ENCODE results near the gene KANK2. TPM values are rescaled to one million over a fixed set of nuclear protein-coding genes. Genes with fewer than 3 reads are reported as not detected.
A peak's percentile ranks its signal among the peaks of the same experiment; 100 is the strongest.

Gene KANK2
- total and polyA plus RNA-seq, 8 donors: 179 to 286 (median 254) TPM

DNA sequence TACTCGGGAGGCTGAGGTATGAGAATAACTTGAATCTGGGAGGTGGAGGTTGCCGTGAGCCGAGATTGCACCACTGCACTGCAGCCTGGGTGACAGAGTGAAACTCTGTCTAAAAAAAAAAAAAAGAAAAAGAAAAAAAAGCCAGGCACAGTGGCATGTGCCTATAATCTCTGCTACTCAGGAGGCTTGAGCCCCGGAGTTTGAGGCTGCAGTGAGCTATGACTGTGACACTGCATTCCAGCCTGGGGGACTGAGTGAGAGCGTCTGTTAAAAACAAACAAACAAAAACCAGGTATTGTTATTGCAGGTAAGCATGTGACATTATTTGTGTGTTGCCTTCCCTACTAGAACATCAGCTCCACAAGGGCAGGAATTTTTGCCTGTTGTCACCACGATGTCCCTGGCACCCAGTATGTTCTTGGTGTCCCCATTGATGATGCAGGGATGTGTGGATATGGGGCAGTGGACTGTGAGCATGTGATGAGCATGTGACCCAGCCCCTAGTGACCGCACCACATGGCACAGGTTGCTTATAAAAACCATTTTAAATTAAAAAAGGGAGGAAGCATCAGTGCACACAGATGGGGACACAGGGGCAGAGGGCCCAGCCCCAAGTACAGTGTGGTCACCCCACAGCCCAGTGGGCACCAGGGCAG, 1.6 kb upstream of the KANK2 start:
- peaks cover 0 to 26% of the 10 kb centered on the region in 2 donors for H3K36me3 ChIP-seq
- TF ChIP-seq, protein P1, sequence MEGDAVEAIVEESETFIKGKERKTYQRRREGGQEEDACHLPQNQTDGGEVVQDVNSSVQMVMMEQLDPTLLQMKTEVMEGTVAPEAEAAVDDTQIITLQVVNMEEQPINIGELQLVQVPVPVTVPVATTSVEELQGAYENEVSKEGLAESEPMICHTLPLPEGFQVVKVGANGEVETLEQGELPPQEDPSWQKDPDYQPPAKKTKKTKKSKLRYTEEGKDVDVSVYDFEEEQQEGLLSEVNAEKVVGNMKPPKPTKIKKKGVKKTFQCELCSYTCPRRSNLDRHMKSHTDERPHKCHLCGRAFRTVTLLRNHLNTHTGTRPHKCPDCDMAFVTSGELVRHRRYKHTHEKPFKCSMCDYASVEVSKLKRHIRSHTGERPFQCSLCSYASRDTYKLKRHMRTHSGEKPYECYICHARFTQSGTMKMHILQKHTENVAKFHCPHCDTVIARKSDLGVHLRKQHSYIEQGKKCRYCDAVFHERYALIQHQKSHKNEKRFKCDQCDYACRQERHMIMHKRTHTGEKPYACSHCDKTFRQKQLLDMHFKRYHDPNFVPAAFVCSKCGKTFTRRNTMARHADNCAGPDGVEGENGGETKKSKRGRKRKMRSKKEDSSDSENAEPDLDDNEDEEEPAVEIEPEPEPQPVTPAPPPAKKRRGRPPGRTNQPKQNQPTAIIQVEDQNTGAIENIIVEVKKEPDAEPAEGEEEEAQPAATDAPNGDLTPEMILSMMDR (IDR thresholded peaks at IDR 0.05): no peak
- H3K27me3 ChIP-seq: peaks cover 0 to 10% of the 10 kb centered on the region in 2 donors
- no peaks in the 10 kb centered on the region for H3K9me3 ChIP-seq
- no peak for DNase-seq
- no peak for ATAC-seq
- peak overlapping the region; percentile 38 to 81 for H3K27ac ChIP-seq
- no peak overlapping the region for H3K4me3 ChIP-seq
- intact Hi-C loops (cut with DNase I): loop anchor here in 1 of 2 donors (10.0 kb wide), 1 partner anchor 54 kb away; no protein-coding TSS in a partner anchor
- H3K4me1 ChIP-seq: peaks cover 14 to 42% of the 10 kb centered on the region in 2 donors

DNA sequence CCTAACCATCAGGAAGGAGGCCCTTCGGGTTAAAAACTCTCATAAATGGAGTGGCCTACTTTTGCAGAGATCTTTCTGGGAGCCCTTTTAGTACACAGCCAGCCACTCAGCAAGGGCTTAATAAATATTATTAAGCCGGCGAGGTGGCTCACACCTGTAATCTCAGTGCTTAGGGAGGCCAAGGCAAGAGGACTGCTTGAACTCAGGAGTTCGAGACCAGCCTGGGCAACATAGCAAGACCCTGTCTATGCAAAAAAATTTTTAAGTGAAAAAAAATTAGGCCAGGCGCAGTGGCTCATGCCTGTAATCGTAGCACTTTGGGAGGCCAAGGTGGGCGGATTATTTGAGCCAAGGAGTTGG, 810 bp upstream of the KANK2 start:
- TF ChIP-seq, protein P1 (IDR thresholded peaks at IDR 0.05): no peak
- ATAC-seq (peak; percentile 2), DNase-seq (no peak)
- Histone ChIP-seq H3K36me3 (peaks cover 0 to 33% of the 10 kb centered on the region in 2 donors), H3K27me3 (peaks cover 0 to 10% of the 10 kb centered on the region in 2 donors), H3K4me3 (peak overlapping the region in 1 of 2 donors; percentile 56), H3K4me1 (peaks cover 14 to 41% of the 10 kb centered on the region in 2 donors), H3K27ac (peak overlapping the region; percentile 38 to 81), H3K9me3 (no peaks in the 10 kb centered on the region)
- intact Hi-C loops (cut with DNase I): loop anchor here in 1 of 2 donors (10.0 kb wide), 1 partner anchor 53 kb away; no protein-coding TSS in a partner anchor

DNA sequence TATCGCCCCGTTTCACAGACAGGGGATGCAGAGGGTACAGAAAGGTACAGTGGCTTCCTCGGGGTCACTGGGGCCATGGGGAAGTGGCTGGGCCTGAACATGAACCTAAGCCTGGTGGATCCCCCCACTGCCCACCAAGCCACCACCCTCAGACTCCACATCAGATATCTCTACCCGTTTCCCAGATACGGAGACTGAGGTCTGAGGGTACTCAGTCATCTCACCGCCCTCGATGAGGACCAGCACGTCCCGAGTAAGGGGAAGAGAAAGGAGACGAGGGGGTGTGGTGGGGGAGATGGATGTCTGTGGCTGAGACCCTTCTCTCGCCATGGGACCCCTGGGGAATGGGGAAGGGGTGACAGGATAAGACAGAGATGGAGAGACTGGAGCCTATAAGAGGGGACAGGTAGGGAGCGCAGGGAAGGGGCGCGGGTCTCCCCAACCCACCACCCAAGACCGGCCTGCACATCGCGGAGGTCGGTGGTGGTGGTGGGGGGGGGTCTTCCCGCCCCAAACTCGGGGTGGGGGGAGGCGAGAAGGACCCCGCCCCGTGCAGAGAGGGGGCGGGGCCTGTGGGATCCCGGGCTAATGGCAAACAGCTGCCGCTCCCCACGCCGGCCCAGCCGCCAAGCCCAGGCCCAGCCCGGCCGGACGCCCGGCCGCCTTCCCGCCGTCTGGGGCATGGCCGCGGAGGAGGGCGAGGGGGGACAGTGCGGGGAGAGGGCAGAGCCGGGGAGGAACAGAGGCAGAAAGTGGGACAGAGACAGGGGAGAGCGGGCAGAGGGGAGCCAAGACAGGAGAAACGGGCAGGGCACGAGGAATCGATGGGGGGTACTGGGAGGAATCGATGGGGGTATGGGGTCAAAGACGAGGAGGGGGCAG, 698 bp downstream of the KANK2 start:
- TF ChIP-seq, protein P1 (IDR thresholded peaks at IDR 0.05): no peak
- peaks cover 20 to 48% of the 10 kb centered on the region in 2 donors for H3K4me1 ChIP-seq
- H3K27ac ChIP-seq: peak overlapping the region; percentile 38 to 81
- DNase-seq (peak in 3 of 4 donors; percentile 32 to 85 (median 55)), ATAC-seq (peak; percentile 47)
- intact Hi-C loops (cut with DNase I): loop anchor here in 1 of 2 donors (10.0 kb wide), 1 partner anchor 52 kb away; no protein-coding TSS in a partner anchor
- no peaks in the 10 kb centered on the region for H3K9me3 ChIP-seq
- peaks cover 0 to 10% of the 10 kb centered on the region in 2 donors for H3K27me3 ChIP-seq
- H3K36me3 ChIP-seq: peaks cover 0 to 41% of the 10 kb centered on the region in 2 donors
- H3K4me3 ChIP-seq: peak overlapping the region; percentile 45 to 56

DNA sequence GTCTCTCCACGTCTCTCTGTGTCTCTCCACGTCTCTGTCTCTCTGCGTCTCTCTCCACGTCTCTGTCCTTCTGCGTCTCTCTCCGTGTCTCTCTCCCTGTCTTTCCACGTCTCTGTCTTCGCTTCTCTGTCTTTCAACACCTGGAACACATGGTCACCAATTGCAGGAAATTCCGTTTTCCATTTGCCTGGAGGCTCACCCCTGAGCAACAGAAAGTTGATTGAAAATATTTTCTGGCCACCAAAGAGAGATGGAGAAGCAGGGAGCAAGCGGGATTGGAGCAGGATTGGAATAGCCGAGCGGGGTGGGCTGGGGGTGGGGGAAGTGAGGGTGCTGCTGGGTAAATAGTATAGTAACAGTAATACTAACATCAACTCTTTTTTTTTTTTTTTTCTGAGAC, 1.7 kb downstream of the KANK2 start:
- peak overlapping the region in 1 of 2 donors; percentile 81 for H3K27ac ChIP-seq
- no peaks in the 10 kb centered on the region for H3K9me3 ChIP-seq
- H3K4me1 ChIP-seq: peaks cover 26 to 56% of the 10 kb centered on the region in 2 donors
- no peak for ATAC-seq
- H3K36me3 ChIP-seq: peaks cover 0 to 42% of the 10 kb centered on the region in 2 donors
- intact Hi-C loops (cut with DNase I): loop anchor here in 1 of 2 donors (10.0 kb wide), 1 partner anchor 51 kb away; no protein-coding TSS in a partner anchor
- H3K27me3 ChIP-seq: peaks cover 0 to 10% of the 10 kb centered on the region in 2 donors
- H3K4me3 ChIP-seq: peak overlapping the region; percentile 45 to 56
- no peak for DNase-seq
- TF ChIP-seq, protein P1 (IDR thresholded peaks at IDR 0.05): no peak
